Transverse colon (tissue), 4 donors: Measurements from ENCODE around the gene MMP23B. TPM values are rescaled to one million over a fixed set of nuclear protein-coding genes. Genes with fewer than 3 reads are reported as not detected.

Experiments
- DNase-seq: peaks from one replicate; pipeline ENCODE4 v3.0.0-alpha.2; 2019
- H3K27ac ChIP-seq, 4 donors: fragments of 200-600 bp; sonication (generic); 2 replicates each; pipeline ENCODE4 v1.5.1; 2016 to 2018; ENCODE audit warnings: inconsistent platforms in 4 of 4
- H3K27me3 ChIP-seq: fragments of 200-600 bp; sonication (generic); 2 replicates; pipeline ENCODE4 v1.5.1; 2017; ENCODE audit warnings: inconsistent platforms
- H3K36me3 ChIP-seq, 4 donors: fragments of 200-600 bp; sonication (generic); 2 replicates each; pipeline ENCODE4 v1.5.1; 2017 to 2019; ENCODE audit warnings: inconsistent platforms in 4 of 4
- H3K4me1 ChIP-seq, 4 donors: fragments of 200-600 bp; sonication (generic); 2 replicates each; pipeline ENCODE4 v1.5.1; 2017 to 2020; ENCODE audit warnings: inconsistent platforms in 4 of 4
- H3K4me3 ChIP-seq, 4 donors: fragments of 200-600 bp; sonication (generic); 1 replicate in 1 of 4; 2 replicates in 3 of 4; pipeline versions ENCODE4 v1.5.1 to v1.6.1; 2017 to 2019; ENCODE audit warnings: inconsistent platforms in 4 of 4
- H3K9me3 ChIP-seq, 2 donors: fragments of 200-600 bp; sonication (generic); 2 replicates each; pipeline ENCODE4 v1.5.1; 2017 to 2019; ENCODE audit warnings: inconsistent platforms in 2 of 2
- CTCF ChIP-seq, 5 experiments: fragments of 200-600 bp in 3 of 5; fragments of 450-650 bp in 2 of 5; sonication (generic) in 3 of 5; IDR thresholded peaks; 1 replicate in 2 of 5; 2 replicates in 3 of 5; pipeline ENCODE4 v1.5.1; 2016 to 2017; ENCODE audit warnings: antibody characterized with exemption in 5 of 5, inconsistent platforms in 3 of 5, mild to moderate bottlenecking in 2 of 5, moderate library complexity in 1 of 5
- EP300 ChIP-seq: sonication (generic); formaldehyde crosslinking; IDR thresholded peaks from one replicate; pipeline ENCODE4 v1.6.1; 2017; ENCODE audit warnings: antibody characterized with exemption, low read depth
- POLR2A ChIP-seq: fragments of 450-650 bp; IDR thresholded peaks from one replicate; pipeline ENCODE4 v1.6.1; 2016; ENCODE audit warnings: antibody characterized with exemption, mild to moderate bottlenecking, moderate library complexity
- POLR2AphosphoS5 ChIP-seq, 3 donors: sonication (generic); formaldehyde crosslinking; IDR thresholded peaks; one replicate each; pipeline ENCODE4 v1.6.1; 2016; ENCODE audit warnings: antibody characterized with exemption in 3 of 3
- WGBS, 2 donors: methylation state at CpG; one replicate each; pipeline ENCODE4 v1.1.5; 2018; ENCODE audit warnings: low coverage in 1 of 2; 5-methylcytosine and 5-hydroxymethylcytosine counted together
- in situ Hi-C, 4 donors: fragments of 200-750 bp; cut with MboI; loops; one replicate each; pipeline versions ENCODE4 v1.15.0 to v1.15.1; 2017; ENCODE audit warnings: low sequenced_read_pairs in 3 of 4, low pct_ligation_motif_present in 1 of 4, low pct_unique_long_range_greater_than_20kb in 1 of 4
- intact Hi-C: fragments of 100-400 bp; cut with DNase I; formaldehyde crosslinking; loops from one replicate; pipeline ENCODE4 v1.15.1; 2023; ENCODE audit warnings: low total_unique reads
- total RNA-seq, 4 donors: library from RNA; depleted of rRNA; stranded (reverse); fragments of >200 nt; gene quantifications; one replicate each; pipeline ENCODE4 v1.1.0, GENCODE V29; 2016

MMP23B gene
- total RNA-seq, 4 donors from 2014 or later: 4.9 to 58.9 (median 9.9) TPM

- peaks cover 29% of the 10 kb centered on the region for H3K27me3 ChIP-seq
- no peak for TF ChIP-seq CTCF (IDR thresholded peaks at IDR 0.05)
- TF ChIP-seq POLR2AphosphoS5 (IDR thresholded peaks at IDR 0.05): no peak
Measured at GRCh38 chr1:1605034-1605591, 26.9 kb upstream of the MMP23B start.

GRCh38 chr1:1605724-1606123 is 26.2 kb upstream of the MMP23B start:
- TF ChIP-seq CTCF (IDR thresholded peaks at IDR 0.05) (no peak), POLR2AphosphoS5 (IDR thresholded peaks at IDR 0.05) (no peak), POLR2A (no peak), EP300 (no peak)
- H3K4me3 ChIP-seq: no peak overlapping the region
- intact Hi-C loops: no loop called here
- in situ Hi-C loops: no loop called here
- no peaks in the 10 kb centered on the region for H3K36me3 ChIP-seq
- 30 to 80% methylated on average over 2 to 11 of the region's 17 CpGs for WGBS, 2 donors
- H3K9me3 ChIP-seq: no peaks in the 10 kb centered on the region
- H3K27me3 ChIP-seq: peaks cover 23% of the 10 kb centered on the region
- H3K4me1 ChIP-seq: peaks cover 0 to under 1% (median under 1%) of the 10 kb centered on the region in 4 donors
- DNase-seq: no peak
- H3K27ac ChIP-seq: no peak overlapping the region

More at GRCh38 chr1:1605034-1605591, 26.9 kb upstream of the MMP23B start:
- DNase-seq: no peak
- Histone ChIP-seq H3K36me3 (no peaks in the 10 kb centered on the region), H3K4me1 (peaks cover 5 to 6% (median 5%) of the 10 kb centered on the region in 4 donors), H3K27ac (no peak overlapping the region), H3K4me3 (no peak overlapping the region), H3K9me3 (no peaks in the 10 kb centered on the region)
- in situ Hi-C loops (no loop called here), intact Hi-C loops (no loop called here)
- WGBS, 2 donors: 77 to 100% methylated on average over 1 to 14 of the region's 14 CpGs

- Histone ChIP-seq H3K36me3 (no peaks in the 10 kb centered on the region), H3K9me3 (no peaks in the 10 kb centered on the region), H3K27me3 (peaks cover 18% of the 10 kb centered on the region), H3K4me1 (no peaks in the 10 kb centered on the region), H3K4me3 (no peak overlapping the region), H3K27ac (no peak overlapping the region)
- TF ChIP-seq CTCF (IDR thresholded peaks at IDR 0.05) (no peak), POLR2A (no peak), POLR2AphosphoS5 (IDR thresholded peaks at IDR 0.05) (no peak), EP300 (no peak)
- in situ Hi-C loops: no loop called here
- intact Hi-C loops: no loop called here
- WGBS, 2 donors: 92% methylated on average over 13 of the region's 13 CpGs; no CpG with 5 or more reads in 1 of the 2 donors
- DNase-seq: no peak
Measured at GRCh38 chr1:1606232-1606631, 25.7 kb upstream of the MMP23B start.

GRCh38 chr1:1609822-1610485 is 22.0 kb upstream of the MMP23B start:
- peaks cover 11 to 16% (median 14%) of the 10 kb centered on the region in 4 donors for H3K4me1 ChIP-seq
- no peaks in the 10 kb centered on the region for H3K36me3 ChIP-seq
- H3K27me3 ChIP-seq: no peaks in the 10 kb centered on the region
- no peak overlapping the region for H3K4me3 ChIP-seq
- DNase-seq: no peak
- 74% methylated on average over 12 of the region's 12 CpGs; no CpG with 5 or more reads in 1 of the 2 donors for WGBS, 2 donors
- intact Hi-C loops: no loop called here
- no peak overlapping the region for H3K27ac ChIP-seq
- in situ Hi-C loops: no loop called here
- TF ChIP-seq POLR2AphosphoS5 (IDR thresholded peaks at IDR 0.05) (no peak), CTCF (IDR thresholded peaks at IDR 0.05) (no peak), POLR2A (no peak), EP300 (no peak)
- H3K9me3 ChIP-seq: no peaks in the 10 kb centered on the region
